Suprapubic skin (tissue), 4 donors: ENCODE data around the gene TEX51. TPM values are rescaled to one million over a fixed set of nuclear protein-coding genes. Genes with fewer than 3 reads are reported as not detected.

Source experiments
- DNase-seq, 2 donors: peaks; one replicate each; pipeline ENCODE4 v3.0.0-alpha.2; 2019; ENCODE audit warnings: low spot score in 2 of 2
- H3K27ac ChIP-seq: fragments of 200-600 bp; sonication (generic); one replicate; pipeline ENCODE4 v1.5.1; 2019
- H3K27me3 ChIP-seq: fragments of 200-600 bp; sonication (generic); one replicate; pipeline ENCODE4 v1.5.1; 2019
- H3K36me3 ChIP-seq: fragments of 200-600 bp; sonication (generic); one replicate; pipeline ENCODE4 v1.5.1; 2019
- H3K4me1 ChIP-seq: fragments of 200-600 bp; sonication (generic); one replicate; pipeline ENCODE4 v1.5.1; 2019
- H3K4me3 ChIP-seq: fragments of 200-600 bp; sonication (generic); one replicate; pipeline ENCODE4 v1.5.1; 2019; ENCODE audit warnings: mild to moderate bottlenecking
- H3K9me3 ChIP-seq: fragments of 200-600 bp; sonication (generic); one replicate; pipeline ENCODE4 v1.5.1; 2019
- CTCF ChIP-seq, 2 donors: fragments of 200-600 bp in 1 of 2; fragments of 450-650 bp in 1 of 2; sonication (generic) in 1 of 2; IDR thresholded peaks; one replicate each; pipeline ENCODE4 v1.5.1; 2016 to 2019; ENCODE audit warnings: antibody characterized with exemption in 2 of 2, mild to moderate bottlenecking in 1 of 2, moderate library complexity in 1 of 2
- EP300 ChIP-seq: sonication (generic); formaldehyde crosslinking; IDR thresholded peaks from one replicate; pipeline ENCODE4 v1.6.1; 2017; ENCODE audit warnings: antibody characterized with exemption
- POLR2A ChIP-seq, 2 donors: fragments of 450-650 bp; IDR thresholded peaks; one replicate each; pipeline ENCODE4 v1.6.1; 2017; ENCODE audit warnings: antibody characterized with exemption in 2 of 2, mild to moderate bottlenecking in 2 of 2, moderate library complexity in 2 of 2
- POLR2AphosphoS5 ChIP-seq, 3 donors: sonication (generic); formaldehyde crosslinking; IDR thresholded peaks; one replicate each; pipeline ENCODE4 v1.6.1; 2017; ENCODE audit warnings: antibody characterized with exemption in 3 of 3
- WGBS: methylation state at CpG from one replicate; pipeline ENCODE4 v1.1.5; 2018; 5-methylcytosine and 5-hydroxymethylcytosine counted together
- total RNA-seq, 4 donors: library from RNA; depleted of rRNA; stranded (reverse); fragments of >200 nt; gene quantifications; one replicate each; pipeline ENCODE4 v1.1.0, GENCODE V29; 2016

TEX51 gene
- total RNA-seq, 4 donors from 2014 or later = not detected

- WGBS = 89% methylated on average over 4 of the region's 4 CpGs
- Histone ChIP-seq H3K9me3 (no peaks in the 10 kb centered on the region), H3K4me3 (no peak overlapping the region), H3K27me3 (no peaks in the 10 kb centered on the region), H3K36me3 (no peaks in the 10 kb centered on the region), H3K4me1 (no peaks in the 10 kb centered on the region), H3K27ac (no peak overlapping the region)
- DNase-seq = peak in 1 of 2 donors; percentile 43
- no peak for TF ChIP-seq POLR2AphosphoS5 (IDR thresholded peaks at IDR 0.05)
- TF ChIP-seq CTCF (IDR thresholded peaks at IDR 0.05) = no peak
- TF ChIP-seq POLR2A (IDR thresholded peaks at IDR 0.05) = no peak
- TF ChIP-seq EP300 = no peak
Observed at GRCh38 chr2:126899616-126900185, 1.0 kb downstream of the TEX51 start.

- WGBS = 85% methylated on average over 9 of the region's 9 CpGs
- Histone ChIP-seq H3K4me1 (no peaks in the 10 kb centered on the region), H3K4me3 (no peak overlapping the region), H3K36me3 (no peaks in the 10 kb centered on the region), H3K27me3 (no peaks in the 10 kb centered on the region), H3K9me3 (no peaks in the 10 kb centered on the region), H3K27ac (no peak overlapping the region)
- TF ChIP-seq POLR2AphosphoS5 (IDR thresholded peaks at IDR 0.05) (no peak), EP300 (no peak), CTCF (IDR thresholded peaks at IDR 0.05) (no peak), POLR2A (IDR thresholded peaks at IDR 0.05) (no peak)
- peak in 1 of 2 donors; percentile 52 for DNase-seq
Observed at GRCh38 chr2:126900646-126901319, 2.1 kb downstream of the TEX51 start.

- H3K9me3 ChIP-seq = no peaks in the 10 kb centered on the region
Observed at GRCh38 chr2:126901459-126901858, 2.8 kb downstream of the TEX51 start.

DNA sequence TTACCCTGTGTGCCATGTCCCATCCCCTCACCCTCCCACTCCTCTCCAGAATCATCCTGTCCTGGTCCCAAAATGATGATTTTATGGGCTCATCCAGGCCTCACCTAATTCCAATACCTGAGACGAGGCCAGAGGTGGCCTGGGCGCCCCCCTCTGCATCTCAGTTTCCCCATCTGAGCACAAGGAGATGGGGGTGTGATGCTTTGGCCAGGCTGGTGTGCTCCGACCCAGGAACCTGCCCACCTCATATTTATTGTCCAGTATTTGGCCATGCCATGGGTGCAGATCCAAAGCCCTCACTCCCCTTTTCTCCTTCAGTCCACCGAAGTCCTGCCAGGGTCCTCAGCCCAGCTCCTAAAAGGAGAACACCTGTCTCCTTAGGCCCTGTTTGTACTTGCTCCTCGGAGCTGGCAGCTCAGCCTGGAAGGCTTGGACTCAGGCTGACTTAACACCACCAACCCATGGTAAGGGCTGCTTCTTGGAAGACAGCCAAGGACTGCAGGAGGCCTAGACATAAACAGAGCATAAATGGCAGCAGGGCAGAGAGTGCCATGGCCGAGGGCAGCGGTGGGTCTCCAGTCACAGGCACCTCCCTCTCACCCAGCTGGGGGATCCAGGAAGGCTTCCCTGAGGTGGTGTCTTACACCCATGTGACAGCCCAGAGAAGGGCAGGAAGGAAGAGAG lies 3.6 kb downstream of the TEX51 start:
- Histone ChIP-seq H3K9me3 (no peaks in the 10 kb centered on the region), H3K27me3 (no peaks in the 10 kb centered on the region), H3K4me1 (no peaks in the 10 kb centered on the region), H3K36me3 (no peaks in the 10 kb centered on the region), H3K4me3 (no peak overlapping the region), H3K27ac (no peak overlapping the region)
- WGBS = 85% methylated on average over 5 of the region's 7 CpGs
- TF ChIP-seq POLR2A (IDR thresholded peaks at IDR 0.05) (no peak), CTCF (IDR thresholded peaks at IDR 0.05) (no peak), POLR2AphosphoS5 (IDR thresholded peaks at IDR 0.05) (no peak), EP300 (no peak)
- DNase-seq = peak in 1 of 2 donors; percentile 47

More at GRCh38 chr2:126901459-126901858, 2.8 kb downstream of the TEX51 start:
- H3K4me3 ChIP-seq = no peak overlapping the region
- H3K27me3 ChIP-seq = no peaks in the 10 kb centered on the region
- TF ChIP-seq POLR2AphosphoS5 (IDR thresholded peaks at IDR 0.05) (no peak), CTCF (IDR thresholded peaks at IDR 0.05) (no peak), EP300 (no peak), POLR2A (IDR thresholded peaks at IDR 0.05) (no peak)
- DNase-seq = no peak
- H3K4me1 ChIP-seq = no peaks in the 10 kb centered on the region
- no peak overlapping the region for H3K27ac ChIP-seq
- WGBS = 100% methylated on average over 1 of the region's 2 CpGs
- no peaks in the 10 kb centered on the region for H3K36me3 ChIP-seq

- Histone ChIP-seq H3K9me3 (no peaks in the 10 kb centered on the region), H3K27ac (no peak overlapping the region), H3K36me3 (no peaks in the 10 kb centered on the region), H3K4me1 (no peaks in the 10 kb centered on the region), H3K4me3 (no peak overlapping the region), H3K27me3 (peaks cover 3% of the 10 kb centered on the region)
- 87% methylated on average over 6 of the region's 6 CpGs for WGBS
- TF ChIP-seq POLR2AphosphoS5 (IDR thresholded peaks at IDR 0.05) (no peak), CTCF (IDR thresholded peaks at IDR 0.05) (no peak), EP300 (no peak), POLR2A (IDR thresholded peaks at IDR 0.05) (no peak)
- DNase-seq = peak in 1 of 2 donors; percentile 59
Observed at GRCh38 chr2:126902859-126903258, 4.2 kb downstream of the TEX51 start.
